Gastrocnemius medialis (tissue), 4 donors: Measurements from ENCODE around the gene AOC1.

ENCODE experiments used
- POLR2A ChIP-seq, 2 donors: fragments of 450-650 bp; IDR thresholded peaks; one replicate each; pipeline ENCODE4 v1.6.1; 2017; ENCODE audit warnings: antibody characterized with exemption in 2 of 2, mild to moderate bottlenecking in 2 of 2, moderate library complexity in 2 of 2
- TF ChIP-seq, protein P1 (sequence below), 5 experiments: fragments of 450-650 bp in 3 of 5; fragments of 200-600 bp in 2 of 5; sonication (generic) in 2 of 5; IDR thresholded peaks in 4 of 5; conservative IDR thresholded peaks in 1 of 5; 1 replicate in 4 of 5; 2 replicates in 1 of 5; pipeline ENCODE4 v1.5.1; 2016 to 2019; ENCODE audit warnings: antibody characterized with exemption in 5 of 5, mild to moderate bottlenecking in 3 of 5, moderate library complexity in 3 of 5

GRCh38 chr7:150900675-150901074, 48.4 kb downstream of the AOC1 start:
- TF ChIP-seq, protein P1, sequence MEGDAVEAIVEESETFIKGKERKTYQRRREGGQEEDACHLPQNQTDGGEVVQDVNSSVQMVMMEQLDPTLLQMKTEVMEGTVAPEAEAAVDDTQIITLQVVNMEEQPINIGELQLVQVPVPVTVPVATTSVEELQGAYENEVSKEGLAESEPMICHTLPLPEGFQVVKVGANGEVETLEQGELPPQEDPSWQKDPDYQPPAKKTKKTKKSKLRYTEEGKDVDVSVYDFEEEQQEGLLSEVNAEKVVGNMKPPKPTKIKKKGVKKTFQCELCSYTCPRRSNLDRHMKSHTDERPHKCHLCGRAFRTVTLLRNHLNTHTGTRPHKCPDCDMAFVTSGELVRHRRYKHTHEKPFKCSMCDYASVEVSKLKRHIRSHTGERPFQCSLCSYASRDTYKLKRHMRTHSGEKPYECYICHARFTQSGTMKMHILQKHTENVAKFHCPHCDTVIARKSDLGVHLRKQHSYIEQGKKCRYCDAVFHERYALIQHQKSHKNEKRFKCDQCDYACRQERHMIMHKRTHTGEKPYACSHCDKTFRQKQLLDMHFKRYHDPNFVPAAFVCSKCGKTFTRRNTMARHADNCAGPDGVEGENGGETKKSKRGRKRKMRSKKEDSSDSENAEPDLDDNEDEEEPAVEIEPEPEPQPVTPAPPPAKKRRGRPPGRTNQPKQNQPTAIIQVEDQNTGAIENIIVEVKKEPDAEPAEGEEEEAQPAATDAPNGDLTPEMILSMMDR (IDR thresholded peaks at IDR 0.05 in 4 of 5, conservative IDR thresholded peaks at IDR 0.05 in 1 of 5) = no peak
- TF ChIP-seq POLR2A (IDR thresholded peaks at IDR 0.05) = no peak
